UCSD-AML1 (cell line): ENCODE results near the gene CRYZL1.
"Not testable (repeated sequence)": the region's sequence is repeated elsewhere in the genome, so short reads cannot be mapped to it uniquely, and the experiment has no call there.

Experiments used
- DNase-seq: peaks from one replicate; lab custom pipeline; 2025; ENCODE audit not compliant: unreplicated experiment; lab: John Stamatoyannopoulos, UW

The CRYZL1 gene

GRCh38 chr21:33641352-33642026 is at the start of gene CRYZL1:
Gene CRYZL1, minus strand, starts transcription at chr21:33641741. Its CDS starts 10,190 bp downstream, at chr21:33631551.
- DNase-seq = peak; percentile 99

DNA sequence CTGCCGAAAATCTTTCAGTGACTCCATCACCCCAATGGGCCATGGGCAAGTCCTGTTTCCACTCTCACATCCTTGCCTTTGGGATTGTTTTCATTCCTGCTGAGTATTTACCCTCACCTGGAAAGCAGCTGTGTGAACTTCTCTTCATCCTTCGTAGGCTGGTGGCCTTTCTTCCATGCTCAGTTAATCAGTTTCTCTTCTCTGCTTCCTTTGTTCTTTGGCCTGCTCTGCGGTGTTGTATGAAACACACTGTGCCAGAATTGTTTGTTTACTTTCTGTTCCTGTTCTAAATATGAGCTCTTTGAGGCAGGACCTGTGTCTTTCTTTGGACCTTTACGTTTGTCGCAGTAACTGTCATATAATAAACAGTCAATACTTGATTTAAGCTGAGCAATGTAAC is 49.3 kb upstream of the CRYZL1 start:
- DNase-seq = no peak

GRCh38 chr21:33688353-33688752 is 46.8 kb upstream of the CRYZL1 start:
- DNase-seq = no peak

GRCh38 chr21:33687634-33688033 is 46.1 kb upstream of the CRYZL1 start:
- DNase-seq = no peak

DNA sequence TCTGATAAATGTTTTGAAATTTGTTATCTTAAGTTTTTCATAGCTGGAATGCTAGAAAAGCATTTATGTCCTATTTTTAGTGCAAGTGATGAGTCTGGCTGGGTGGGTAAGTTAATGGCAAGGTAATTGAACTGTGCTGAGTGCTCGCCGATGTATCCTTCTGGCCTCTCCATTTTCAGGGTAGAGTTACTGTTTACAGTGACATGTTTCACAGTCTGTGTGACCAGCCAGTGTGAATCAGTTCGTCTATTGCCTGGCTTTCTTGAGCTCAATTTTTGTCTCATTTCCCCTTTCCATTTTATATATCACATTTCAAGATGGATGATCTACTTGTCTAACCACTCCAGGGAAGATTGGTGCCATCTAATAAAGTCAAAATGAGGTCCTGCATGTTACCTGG is 44.8 kb upstream of the CRYZL1 start:
- no peak for DNase-seq

GRCh38 chr21:33685613-33686197 is 44.2 kb upstream of the CRYZL1 start:
- DNase-seq = no peak

GRCh38 chr21:33684923-33685560 is 43.5 kb upstream of the CRYZL1 start:
- DNase-seq = no peak

- DNase-seq = no peak
Measured at GRCh38 chr21:33684068-33684467, 42.5 kb upstream of the CRYZL1 start.

GRCh38 chr21:33682992-33683627 is 41.6 kb upstream of the CRYZL1 start:
- no peak for DNase-seq

DNA sequence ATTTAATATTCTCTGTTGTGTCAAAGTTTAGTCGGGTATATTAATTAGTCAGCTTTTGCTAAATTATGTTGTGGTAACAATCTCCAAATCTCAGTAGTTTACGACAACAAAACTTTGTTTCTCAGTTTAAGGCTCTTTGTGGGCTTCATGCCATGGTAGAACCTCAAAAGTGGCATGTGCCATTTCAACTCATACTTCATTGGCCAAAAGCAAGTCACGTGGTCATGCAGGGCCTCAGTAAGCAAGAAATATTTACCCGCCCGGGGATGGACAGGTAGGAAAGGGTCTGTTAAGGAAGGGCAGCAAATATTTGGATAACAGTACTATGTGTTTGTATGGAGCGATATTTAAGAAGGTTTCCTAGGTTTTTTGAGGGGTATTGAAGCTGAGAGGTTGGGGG is 39.3 kb upstream of the CRYZL1 start:
- no peak for DNase-seq

GRCh38 chr21:33677450-33677849 is 35.9 kb upstream of the CRYZL1 start:
- DNase-seq = no peak

GRCh38 chr21:33676666-33677065 is 35.1 kb upstream of the CRYZL1 start:
- not testable (repeated sequence) for DNase-seq

- DNase-seq = no peak
Measured at GRCh38 chr21:33674226-33674625, 32.7 kb upstream of the CRYZL1 start.

DNA sequence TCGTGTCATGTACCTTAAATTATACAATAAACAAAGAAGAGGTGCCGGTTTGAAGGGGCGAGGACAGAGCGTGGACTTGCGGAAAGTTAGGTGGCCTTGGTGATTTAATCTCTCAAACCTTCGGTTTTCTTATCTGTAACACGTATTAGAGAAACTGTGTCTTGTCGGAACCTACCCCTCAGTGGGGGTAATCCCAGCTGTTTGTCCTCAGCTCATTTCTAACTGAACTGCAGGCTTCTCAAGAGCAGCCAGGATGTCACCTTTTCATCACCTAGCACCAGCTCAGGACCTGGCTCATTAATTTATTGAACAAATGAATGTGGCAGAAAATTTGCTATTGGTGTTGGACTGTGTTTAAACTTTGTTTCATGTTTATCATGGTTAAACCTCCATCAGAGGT is 31.9 kb upstream of the CRYZL1 start:
- no peak for DNase-seq

GRCh38 chr21:33670076-33670978 is 28.8 kb upstream of the CRYZL1 start:
- DNase-seq = no peak

- no peak for DNase-seq
Measured at GRCh38 chr21:33668620-33669019, 27.1 kb upstream of the CRYZL1 start.

DNA sequence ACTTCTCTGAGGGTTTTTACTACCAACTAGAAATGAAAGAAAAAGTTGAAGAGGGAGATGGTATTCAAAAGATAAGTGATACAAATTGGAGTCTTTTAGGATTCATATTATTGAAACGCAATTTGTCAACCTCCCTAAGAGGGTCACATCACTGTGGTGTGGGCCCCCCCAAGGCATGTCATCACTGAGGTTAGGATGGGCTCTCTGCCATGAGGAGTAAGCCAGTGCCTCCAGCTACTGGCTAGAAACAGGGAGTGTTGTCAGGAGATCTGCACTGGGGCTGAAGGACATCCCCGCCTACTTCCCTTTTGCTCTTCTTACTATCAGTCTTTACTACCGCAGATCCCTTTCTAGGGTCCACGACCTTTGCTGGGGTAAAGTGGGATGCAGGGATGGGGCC is 26.6 kb upstream of the CRYZL1 start:
- no peak for DNase-seq

GRCh38 chr21:33667636-33668035 is 26.1 kb upstream of the CRYZL1 start:
- no peak for DNase-seq

- DNase-seq = no peak
Measured at GRCh38 chr21:33666153-33666552, 24.6 kb upstream of the CRYZL1 start.

- no peak for DNase-seq
Measured at GRCh38 chr21:33664135-33664534, 22.6 kb upstream of the CRYZL1 start.

- no peak for DNase-seq
Measured at GRCh38 chr21:33663241-33663640, 21.7 kb upstream of the CRYZL1 start.
